ENCODE results near the gene AMY1B. TPM values are rescaled to one million over a fixed set of nuclear protein-coding genes. Genes with fewer than 3 reads are reported as not detected.
"Not testable (repeated sequence)": the region's sequence is repeated elsewhere in the genome, so short reads cannot be mapped to it uniquely, and the experiment has no call there.

AMY1B gene
- total and polyA plus RNA-seq, 2 donors (not counting 1 experiment from before 2014, with no cell fraction given), result not detected

DNA sequence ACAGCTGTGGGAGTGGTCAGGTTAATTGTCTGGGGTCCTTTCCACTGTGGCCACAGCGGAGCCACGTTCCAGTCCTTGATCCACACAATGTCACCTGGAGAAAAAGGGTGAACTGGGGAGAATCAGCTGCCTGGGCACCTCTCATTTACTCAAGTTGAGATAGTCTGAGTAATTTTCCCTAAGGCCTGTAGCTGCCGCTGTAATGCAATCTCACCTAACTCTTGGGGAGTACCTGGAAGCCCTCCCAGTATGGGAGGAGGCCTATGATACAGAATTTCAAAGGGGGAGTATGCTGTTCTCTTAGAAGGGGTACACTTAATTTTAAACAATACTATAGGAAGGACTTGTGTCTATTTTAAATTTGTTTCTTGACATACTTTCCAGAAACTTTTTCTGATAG is 45.7 kb downstream of the AMY1B start:
- H3K9me3 Mint-ChIP-seq (ENCODE audit: insufficient read depth); H3K79me2 ChIP-seq (ENCODE audit: control insufficient read depth, insufficient read depth, low read length); H3K27ac Mint-ChIP-seq; H3K9ac ChIP-seq (ENCODE audit: low read length); H3K4me3 ChIP-seq (ENCODE audit: control extremely low read depth in 1 of 5, extremely low read depth in 1 of 5, insufficient read depth in 1 of 5, low read depth in 2 of 5, low read length in 4 of 5); intact Hi-C loops (cut with micrococcal nuclease); H2AFZ ChIP-seq (ENCODE audit: insufficient read depth, low read depth, low read length, poor library complexity, severe bottlenecking); H3K4me3 Mint-ChIP-seq; POLR2A ChIA-PET; H3K9me3 ChIP-seq (ENCODE audit: control extremely low read depth in 1 of 3, control insufficient read depth in 2 of 3, insufficient read depth in 1 of 3, low read length in 2 of 3); H3K36me3 ChIP-seq (replicated peaks in 1 of 2; ENCODE audit: control extremely low read depth in 1 of 2, control insufficient read depth in 1 of 2, extremely low read depth in 1 of 2, insufficient read depth in 2 of 2, low read length in 1 of 2); H3K4me1 Mint-ChIP-seq; ATAC-seq (ENCODE audit: low read depth); H3K4me2 ChIP-seq (replicated peaks; ENCODE audit: low read depth, low read length, poor library complexity, severe bottlenecking); DNase-seq; H3K27me3 ChIP-seq (replicated peaks in 1 of 4; ENCODE audit: control extremely low read depth in 1 of 4, control insufficient read depth in 3 of 4, insufficient read depth in 4 of 4, low read length in 3 of 4); CTCF ChIA-PET; H3K4me1 ChIP-seq (ENCODE audit: control insufficient read depth in 2 of 2, insufficient read depth in 2 of 2, low read length in 2 of 2); H3K27me3 Mint-ChIP-seq; H4K20me1 ChIP-seq (ENCODE audit: control insufficient read depth, insufficient read depth, low read length, poor library complexity, severe bottlenecking); H3K27ac ChIP-seq (ENCODE audit: low read length in 2 of 2): not testable (repeated sequence)
- no CpG with 5 or more reads among the region's 3 CpGs for WGBS (ENCODE audit: insufficient coverage)

DNA sequence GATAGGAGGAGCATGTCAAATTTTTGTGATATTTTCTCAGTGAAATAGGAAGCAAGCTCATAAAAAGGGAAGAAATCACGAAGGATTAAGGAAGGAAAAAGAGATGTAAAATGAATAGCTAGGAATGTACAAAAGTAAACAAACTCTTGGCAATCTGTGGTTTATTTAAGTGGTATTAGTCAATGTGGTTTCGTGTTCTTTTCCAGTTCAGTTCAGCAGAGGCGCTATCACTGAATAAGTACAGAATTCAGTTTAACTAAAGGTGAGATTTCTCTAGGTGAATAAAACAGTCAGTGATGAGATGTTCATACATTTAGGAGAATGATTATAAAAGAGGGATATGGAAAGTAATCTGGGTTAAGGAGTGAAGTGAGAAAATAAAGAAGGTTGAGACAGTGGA is 52.1 kb downstream of the AMY1B start:
- ATAC-seq (ENCODE audit: low read depth); H3K27ac ChIP-seq (ENCODE audit: low read length in 2 of 2); H3K4me2 ChIP-seq (replicated peaks; ENCODE audit: low read depth, low read length, poor library complexity, severe bottlenecking); H3K4me1 Mint-ChIP-seq; intact Hi-C loops (cut with micrococcal nuclease); H3K36me3 ChIP-seq (replicated peaks in 1 of 2; ENCODE audit: control extremely low read depth in 1 of 2, control insufficient read depth in 1 of 2, extremely low read depth in 1 of 2, insufficient read depth in 2 of 2, low read length in 1 of 2); H3K4me3 ChIP-seq (ENCODE audit: control extremely low read depth in 1 of 5, extremely low read depth in 1 of 5, insufficient read depth in 1 of 5, low read depth in 2 of 5, low read length in 4 of 5); H3K27me3 Mint-ChIP-seq; H2AFZ ChIP-seq (ENCODE audit: insufficient read depth, low read depth, low read length, poor library complexity, severe bottlenecking); DNase-seq; H3K9ac ChIP-seq (ENCODE audit: low read length); H3K27ac Mint-ChIP-seq; POLR2A ChIA-PET; H3K4me3 Mint-ChIP-seq; H3K9me3 Mint-ChIP-seq (ENCODE audit: insufficient read depth); H3K9me3 ChIP-seq (ENCODE audit: control extremely low read depth in 1 of 3, control insufficient read depth in 2 of 3, insufficient read depth in 1 of 3, low read length in 2 of 3); H3K4me1 ChIP-seq (ENCODE audit: control insufficient read depth in 2 of 2, insufficient read depth in 2 of 2, low read length in 2 of 2); CTCF ChIA-PET; H3K79me2 ChIP-seq (ENCODE audit: control insufficient read depth, insufficient read depth, low read length); H4K20me1 ChIP-seq (ENCODE audit: control insufficient read depth, insufficient read depth, low read length, poor library complexity, severe bottlenecking); H3K27me3 ChIP-seq (replicated peaks in 1 of 4; ENCODE audit: control extremely low read depth in 1 of 4, control insufficient read depth in 3 of 4, insufficient read depth in 4 of 4, low read length in 3 of 4): not testable (repeated sequence)
- no CpG with 5 or more reads among the region's 3 CpGs for whole genome bisulfite sequencing (ENCODE audit: insufficient coverage)

DNA sequence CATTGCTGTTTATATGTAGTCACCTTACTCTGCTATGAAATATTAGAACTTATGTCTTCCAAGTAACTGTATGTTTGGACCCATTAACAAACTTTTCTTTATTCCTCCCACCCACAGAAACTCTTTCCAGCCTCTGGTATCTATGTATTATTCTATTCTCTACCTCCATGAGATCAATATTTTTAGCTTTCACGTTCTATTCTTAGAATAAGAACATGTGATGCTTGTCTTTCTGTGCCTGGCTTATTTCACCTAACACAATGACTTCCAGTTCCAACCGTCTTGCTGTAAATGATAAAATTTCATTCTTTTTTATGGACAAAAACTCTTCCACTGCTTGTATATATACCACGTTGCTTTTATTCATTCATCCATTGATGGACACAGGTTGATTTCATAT is 54.8 kb downstream of the AMY1B start:
- DNase-seq; H3K36me3 ChIP-seq (replicated peaks in 1 of 2; ENCODE audit: control extremely low read depth in 1 of 2, control insufficient read depth in 1 of 2, extremely low read depth in 1 of 2, insufficient read depth in 2 of 2, low read length in 1 of 2); POLR2A ChIA-PET; H2AFZ ChIP-seq (ENCODE audit: insufficient read depth, low read depth, low read length, poor library complexity, severe bottlenecking); H3K4me3 Mint-ChIP-seq; H4K20me1 ChIP-seq (ENCODE audit: control insufficient read depth, insufficient read depth, low read length, poor library complexity, severe bottlenecking); H3K4me2 ChIP-seq (replicated peaks; ENCODE audit: low read depth, low read length, poor library complexity, severe bottlenecking); H3K27me3 ChIP-seq (replicated peaks in 1 of 4; ENCODE audit: control extremely low read depth in 1 of 4, control insufficient read depth in 3 of 4, insufficient read depth in 4 of 4, low read length in 3 of 4); H3K4me1 ChIP-seq (ENCODE audit: control insufficient read depth in 2 of 2, insufficient read depth in 2 of 2, low read length in 2 of 2); ATAC-seq (ENCODE audit: low read depth); H3K27me3 Mint-ChIP-seq; CTCF ChIA-PET; H3K27ac Mint-ChIP-seq; intact Hi-C loops (cut with micrococcal nuclease); H3K9me3 ChIP-seq (ENCODE audit: control extremely low read depth in 1 of 3, control insufficient read depth in 2 of 3, insufficient read depth in 1 of 3, low read length in 2 of 3); H3K9me3 Mint-ChIP-seq (ENCODE audit: insufficient read depth); H3K4me1 Mint-ChIP-seq; H3K27ac ChIP-seq (ENCODE audit: low read length in 2 of 2); H3K9ac ChIP-seq (ENCODE audit: low read length); H3K4me3 ChIP-seq (ENCODE audit: control extremely low read depth in 1 of 5, extremely low read depth in 1 of 5, insufficient read depth in 1 of 5, low read depth in 2 of 5, low read length in 4 of 5); H3K79me2 ChIP-seq (ENCODE audit: control insufficient read depth, insufficient read depth, low read length): not testable (repeated sequence)
- WGBS (ENCODE audit: insufficient coverage), result no CpG with 5 or more reads among the region's 3 CpGs

Small RNAs within 50 kb of the gene (small RNA-seq; reads per million reads assigned to genes)
- not detected for gene AC105272.1 (ENCODE audit: insufficient read length, low read depth, low replicate concordance)

Other genes starting within 250 kb of the AMY1B start
- gene RNPC3, start 170.5 kb downstream of the AMY1B start, total RNA-seq, result 82.6 and 83.6 TPM in 2 replicates
- 32.0 and 35.0 TPM in 2 replicates for gene RNPC3, start 170.5 kb downstream of the AMY1B start, polyA plus RNA-seq
- gene AMY2B, start 124.6 kb downstream of the AMY1B start, total RNA-seq, result 43.8 and 46.3 TPM in 2 replicates
- 32.6 and 48.3 TPM in 2 replicates for gene AMY2B, start 124.6 kb downstream of the AMY1B start, polyA plus RNA-seq
- not detected in 2 replicates for gene AMY2A, start 78.8 kb downstream of the AMY1B start, total RNA-seq
- gene AMY2A, start 78.8 kb downstream of the AMY1B start, polyA plus RNA-seq, result not detected in 2 replicates
- gene AMY1A, start 40.5 kb downstream of the AMY1B start, total RNA-seq, result not detected in 2 replicates
- not detected in 2 replicates for gene AMY1A, start 40.5 kb downstream of the AMY1B start, polyA plus RNA-seq
- not detected in 2 replicates for gene AMY1C, start 53.7 kb upstream of the AMY1B start, total RNA-seq
- gene AMY1C, start 53.7 kb upstream of the AMY1B start, polyA plus RNA-seq, result not detected in 2 replicates